Activated CD8-positive, alpha-beta T cell treated with anti-CD3 and anti-CD28 coated beads, Interleukin-2, amount 10 ng/mL, durations not matched to agents 7 days and 5 days (primary cell): ENCODE results near the gene MMP23B. TPM values are rescaled to one million over a fixed set of nuclear protein-coding genes. Genes with fewer than 3 reads are reported as not detected.
"Not testable (repeated sequence)": the region's sequence is repeated elsewhere in the genome, so short reads cannot be mapped to it uniquely, and the experiment has no call there.

Experiments used
- ATAC-seq: fragments of 150-1000 bp; cut with Tn5 transposase; one replicate; pipeline ENCODE4 v1.10.0; 2021; ENCODE audit warnings: moderate library complexity
- CTCF ChIA-PET: fragments of 350-600 bp; sonication (Branson Sonifier 250); formaldehyde crosslinking; loops from one replicate; lab custom pipeline; 2021; ENCODE audit warnings: antibody characterized with exemption; lab: Charles Lee
- POLR2A ChIA-PET: fragments of 350-600 bp; sonication (Branson Sonifier 250); formaldehyde crosslinking; loops from one replicate; lab custom pipeline; 2021; ENCODE audit warnings: antibody characterized with exemption; lab: Charles Lee
- DNase-seq: peaks from one replicate; pipeline ENCODE4 v3.0.0-alpha.2; 2020
- H3K27ac Mint-ChIP-seq: one replicate; pipeline ENCODE4 v1.8.0; 2021; ENCODE audit warnings: mild to moderate bottlenecking, mixed read lengths
- H3K27me3 Mint-ChIP-seq: one replicate; pipeline ENCODE4 v1.8.0; 2021; ENCODE audit warnings: low read depth, mixed read lengths
- H3K36me3 Mint-ChIP-seq: one replicate; pipeline ENCODE4 v1.8.0; 2021; ENCODE audit warnings: low read depth, mixed read lengths
- H3K4me1 Mint-ChIP-seq: one replicate; pipeline ENCODE4 v1.8.0; 2021; ENCODE audit warnings: low read depth, mixed read lengths
- H3K4me3 Mint-ChIP-seq: one replicate; pipeline ENCODE4 v1.8.0; 2021; ENCODE audit warnings: mild to moderate bottlenecking, mixed read lengths
- H3K9me3 Mint-ChIP-seq: one replicate; pipeline ENCODE4 v1.8.0; 2022; ENCODE audit warnings: mixed read lengths; ENCODE audit not compliant: insufficient read depth
- total RNA-seq, 2 experiments: library from RNA; stranded (reverse); gene quantifications; one replicate each; pipeline ENCODE4 v1.2.3, GENCODE V29; 2021

MMP23B gene
- total RNA-seq, 2 experiments from 2014 or later = 1.7 to 2.0 TPM

DNA sequence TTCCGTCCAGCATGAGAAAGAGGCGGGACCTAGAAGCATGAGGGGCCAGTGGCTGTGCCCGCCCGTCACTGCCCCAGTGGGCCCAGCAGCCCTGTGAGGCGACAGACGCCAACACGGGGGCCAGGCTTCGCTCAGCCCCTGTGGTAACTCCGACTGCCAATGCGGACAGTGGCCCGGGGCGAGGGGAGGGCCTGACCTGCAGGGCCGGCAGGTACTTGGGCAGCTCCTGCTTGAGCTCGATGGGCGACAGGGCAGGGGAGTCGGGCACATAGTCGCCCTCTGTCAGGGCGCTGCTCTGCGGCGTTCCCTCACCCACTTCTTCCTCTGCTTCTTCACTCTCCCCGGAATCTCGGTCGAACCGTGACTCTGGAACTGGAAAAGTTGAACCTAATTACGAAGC is 8.1 kb downstream of the MMP23B start:
- H3K4me3 Mint-ChIP-seq, CTCF ChIA-PET, POLR2A ChIA-PET, H3K9me3 Mint-ChIP-seq, H3K4me1 Mint-ChIP-seq, H3K36me3 Mint-ChIP-seq, ATAC-seq, H3K27ac Mint-ChIP-seq, DNase-seq, H3K27me3 Mint-ChIP-seq: not testable (repeated sequence)

- H3K9me3 Mint-ChIP-seq, DNase-seq, POLR2A ChIA-PET, H3K4me1 Mint-ChIP-seq, H3K27me3 Mint-ChIP-seq, H3K36me3 Mint-ChIP-seq, ATAC-seq, H3K4me3 Mint-ChIP-seq, CTCF ChIA-PET, H3K27ac Mint-ChIP-seq: not testable (repeated sequence)
These were observed 8.9 kb downstream of the MMP23B start for GRCh38 chr1:1640711-1641461.

GRCh38 chr1:1646326-1646725 is 14.4 kb downstream of the MMP23B start:
- ATAC-seq, DNase-seq, H3K9me3 Mint-ChIP-seq, H3K4me3 Mint-ChIP-seq, H3K27me3 Mint-ChIP-seq, H3K4me1 Mint-ChIP-seq, CTCF ChIA-PET, H3K27ac Mint-ChIP-seq: not testable (repeated sequence)
- peaks cover 36% of the 10 kb centered on the region for H3K36me3 Mint-ChIP-seq
- POLR2A ChIA-PET = interaction anchor here (1.0 kb wide), 1 partner anchor 238 kb away, joined by 3 read pairs; no protein-coding TSS in a partner anchor

GRCh38 chr1:1647567-1648241 is 15.7 kb downstream of the MMP23B start:
- H3K36me3 Mint-ChIP-seq = peaks cover 44% of the 10 kb centered on the region
- H3K27me3 Mint-ChIP-seq, H3K4me3 Mint-ChIP-seq, DNase-seq, H3K27ac Mint-ChIP-seq, H3K9me3 Mint-ChIP-seq, H3K4me1 Mint-ChIP-seq, CTCF ChIA-PET, POLR2A ChIA-PET, ATAC-seq: not testable (repeated sequence)

DNA sequence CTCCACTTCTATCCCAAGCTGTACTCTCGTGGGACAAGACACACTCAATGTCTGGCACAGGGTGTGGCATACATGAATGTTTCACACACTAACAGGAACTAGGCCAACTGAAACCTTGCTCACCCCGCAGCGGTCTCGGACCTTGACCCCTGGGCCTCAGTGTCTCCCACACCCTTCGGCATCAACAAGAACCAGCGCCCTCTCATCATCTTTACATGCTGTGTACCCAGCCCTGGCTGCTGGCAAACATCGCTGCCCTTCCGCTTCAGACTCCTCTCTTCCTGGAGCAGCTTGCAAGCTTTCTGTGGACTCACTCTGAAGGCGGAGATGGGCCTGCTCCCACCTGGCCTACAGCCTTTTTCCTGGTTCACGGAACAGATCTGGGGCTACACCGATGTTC is 16.3 kb downstream of the MMP23B start:
- H3K36me3 Mint-ChIP-seq = peaks cover 45% of the 10 kb centered on the region
- H3K9me3 Mint-ChIP-seq, ATAC-seq, DNase-seq, H3K4me1 Mint-ChIP-seq, H3K4me3 Mint-ChIP-seq, H3K27me3 Mint-ChIP-seq, CTCF ChIA-PET, H3K27ac Mint-ChIP-seq, POLR2A ChIA-PET: not testable (repeated sequence)

DNA sequence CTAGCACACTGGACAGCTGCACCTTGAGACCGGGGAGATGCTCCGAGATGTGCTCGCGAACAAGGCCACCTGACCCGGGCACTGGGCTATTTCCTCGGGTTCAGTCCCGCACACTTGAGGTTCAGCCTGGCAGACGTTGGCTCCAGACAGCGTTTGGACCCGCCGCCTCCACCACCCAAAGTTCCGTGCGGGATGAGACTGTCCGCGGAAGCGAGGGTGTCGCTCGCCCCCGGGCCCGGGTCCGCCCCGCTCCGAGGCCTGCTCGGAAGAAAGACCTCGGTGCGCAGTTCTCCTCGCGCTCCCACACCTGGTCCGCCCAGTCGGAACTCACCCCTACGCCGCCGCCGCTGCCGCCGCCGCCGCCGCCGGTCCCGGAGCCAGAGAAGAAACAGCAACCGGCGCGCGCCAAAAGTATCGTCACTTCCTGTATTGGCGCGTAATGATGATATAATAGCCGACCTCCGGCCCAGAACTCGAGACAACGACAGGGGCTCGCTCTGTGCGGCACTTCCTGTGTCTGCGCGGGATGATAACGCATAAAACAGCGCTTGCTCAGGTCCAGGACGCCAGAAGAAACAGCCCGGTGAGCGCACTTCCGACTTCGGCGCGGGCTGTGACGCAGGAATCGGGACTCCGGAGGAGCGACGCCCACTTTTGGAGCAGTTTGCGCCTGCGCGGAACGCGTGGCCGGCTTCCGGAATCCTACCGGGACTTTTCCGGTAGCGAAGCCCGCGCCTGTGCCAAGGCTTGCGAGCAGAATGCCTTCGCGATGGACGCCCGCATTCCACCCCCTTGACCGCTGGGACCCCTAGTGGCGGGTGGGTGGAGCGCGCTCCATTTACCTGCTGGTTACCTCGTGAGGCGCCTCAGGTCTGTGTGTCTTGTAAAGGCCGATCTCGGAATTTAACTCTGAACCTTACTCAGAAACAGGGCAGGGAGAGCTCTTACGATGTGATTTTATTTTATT is 26.9 kb downstream of the MMP23B start, which contains the start of gene CDK11B:
TSS of gene CDK11B (minus strand) at position 422 of the 967 bp plus-strand sequence. CDS start 1,519 bp downstream, outside the sequence.
- DNase-seq (peak; percentile 98), ATAC-seq (peak; percentile 97)
- Mint-ChIP-seq H3K4me3 (peak within 1 kb of the TSS; percentile 95), H3K27ac (peak within 1 kb of the TSS; percentile 99), H3K36me3 (peaks cover 17% of the 10 kb centered on the region)
- ChIA-PET POLR2A (interaction anchor here (0.9 kb wide), 1 partner anchor 20 kb away, joined by 4 read pairs; no protein-coding TSS in a partner anchor), CTCF (interaction anchor here (0.9 kb wide), 1 partner anchor 20 kb away, joined by 3 read pairs; no protein-coding TSS in a partner anchor)
- not testable (repeated sequence) for H3K9me3 Mint-ChIP-seq, H3K4me1 Mint-ChIP-seq, H3K27me3 Mint-ChIP-seq

- H3K27me3 Mint-ChIP-seq, ATAC-seq, POLR2A ChIA-PET, H3K27ac Mint-ChIP-seq, DNase-seq, H3K4me3 Mint-ChIP-seq, H3K4me1 Mint-ChIP-seq, H3K9me3 Mint-ChIP-seq, CTCF ChIA-PET: not testable (repeated sequence)
- H3K36me3 Mint-ChIP-seq = peaks cover 13% of the 10 kb centered on the region
These were observed 30.4 kb downstream of the MMP23B start for GRCh38 chr1:1662392-1662791.

- H3K27me3 Mint-ChIP-seq, H3K4me1 Mint-ChIP-seq, CTCF ChIA-PET, H3K9me3 Mint-ChIP-seq, H3K4me3 Mint-ChIP-seq, POLR2A ChIA-PET, DNase-seq, ATAC-seq: not testable (repeated sequence)
- H3K27ac Mint-ChIP-seq = peak overlapping the region; percentile 63
- peaks cover 16% of the 10 kb centered on the region for H3K36me3 Mint-ChIP-seq
These were observed 31.0 kb downstream of the MMP23B start for GRCh38 chr1:1662830-1663560.

GRCh38 chr1:1664318-1664717 is 32.3 kb downstream of the MMP23B start:
- POLR2A ChIA-PET, H3K4me3 Mint-ChIP-seq, ATAC-seq, H3K9me3 Mint-ChIP-seq, H3K4me1 Mint-ChIP-seq, DNase-seq, H3K27me3 Mint-ChIP-seq, H3K27ac Mint-ChIP-seq: not testable (repeated sequence)
- peaks cover 16% of the 10 kb centered on the region for H3K36me3 Mint-ChIP-seq
- CTCF ChIA-PET = interaction anchor here (1.1 to 2.9 kb wide), 2 partner anchors 11 to 14 kb away, joined by 3 to 20 read pairs; no protein-coding TSS in a partner anchor

GRCh38 chr1:1664941-1665814 is 33.2 kb downstream of the MMP23B start:
- Mint-ChIP-seq H3K9me3 (no peaks in the 10 kb centered on the region), H3K4me1 (peaks cover 9% of the 10 kb centered on the region), H3K36me3 (peaks cover 21% of the 10 kb centered on the region), H3K27ac (no peak overlapping the region), H3K4me3 (no peak overlapping the region), H3K27me3 (no peaks in the 10 kb centered on the region)
- DNase-seq (no peak), ATAC-seq (no peak)
- ChIA-PET POLR2A (interaction anchor here (1.2 to 1.8 kb wide), 2 partner anchors 13 to 64 kb away, joined by 6 to 7 read pairs; no protein-coding TSS in a partner anchor), CTCF (interaction anchor here (0.8 to 2.9 kb wide), 7 partner anchors 12 to 64 kb away, joined by 3 to 20 read pairs (median 4); no protein-coding TSS in a partner anchor)
